GM19463 (cell line): ENCODE measurements around the gene CATSPERE.

Experiments
- ATAC-seq: cut with Tn5 transposase; IDR thresholded peaks from one replicate; pipeline ENCODE4 v1.9.1; 2021; ENCODE audit warnings: mild to moderate bottlenecking, moderate library complexity; ENCODE audit not compliant: unreplicated experiment

Gene CATSPERE, protein sequence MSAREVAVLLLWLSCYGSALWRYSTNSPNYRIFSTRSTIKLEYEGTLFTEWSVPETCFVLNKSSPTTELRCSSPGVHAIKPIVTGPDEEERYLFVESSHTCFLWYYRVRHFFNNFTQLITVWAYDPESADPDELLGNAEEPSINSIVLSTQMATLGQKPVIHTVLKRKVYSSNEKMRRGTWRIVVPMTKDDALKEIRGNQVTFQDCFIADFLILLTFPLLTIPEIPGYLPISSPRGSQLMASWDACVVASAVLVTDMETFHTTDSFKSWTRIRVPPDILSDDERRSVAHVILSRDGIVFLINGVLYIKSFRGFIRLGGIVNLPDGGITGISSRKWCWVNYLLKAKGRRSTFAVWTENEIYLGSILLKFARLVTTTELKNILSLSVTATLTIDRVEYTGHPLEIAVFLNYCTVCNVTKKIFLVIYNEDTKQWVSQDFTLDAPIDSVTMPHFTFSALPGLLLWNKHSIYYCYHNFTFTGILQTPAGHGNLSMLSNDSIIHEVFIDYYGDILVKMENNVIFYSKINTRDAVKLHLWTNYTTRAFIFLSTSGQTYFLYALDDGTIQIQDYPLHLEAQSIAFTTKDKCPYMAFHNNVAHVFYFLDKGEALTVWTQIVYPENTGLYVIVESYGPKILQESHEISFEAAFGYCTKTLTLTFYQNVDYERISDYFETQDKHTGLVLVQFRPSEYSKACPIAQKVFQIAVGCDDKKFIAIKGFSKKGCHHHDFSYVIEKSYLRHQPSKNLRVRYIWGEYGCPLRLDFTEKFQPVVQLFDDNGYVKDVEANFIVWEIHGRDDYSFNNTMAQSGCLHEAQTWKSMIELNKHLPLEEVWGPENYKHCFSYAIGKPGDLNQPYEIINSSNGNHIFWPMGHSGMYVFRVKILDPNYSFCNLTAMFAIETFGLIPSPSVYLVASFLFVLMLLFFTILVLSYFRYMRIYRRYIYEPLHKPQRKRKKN

DNA sequence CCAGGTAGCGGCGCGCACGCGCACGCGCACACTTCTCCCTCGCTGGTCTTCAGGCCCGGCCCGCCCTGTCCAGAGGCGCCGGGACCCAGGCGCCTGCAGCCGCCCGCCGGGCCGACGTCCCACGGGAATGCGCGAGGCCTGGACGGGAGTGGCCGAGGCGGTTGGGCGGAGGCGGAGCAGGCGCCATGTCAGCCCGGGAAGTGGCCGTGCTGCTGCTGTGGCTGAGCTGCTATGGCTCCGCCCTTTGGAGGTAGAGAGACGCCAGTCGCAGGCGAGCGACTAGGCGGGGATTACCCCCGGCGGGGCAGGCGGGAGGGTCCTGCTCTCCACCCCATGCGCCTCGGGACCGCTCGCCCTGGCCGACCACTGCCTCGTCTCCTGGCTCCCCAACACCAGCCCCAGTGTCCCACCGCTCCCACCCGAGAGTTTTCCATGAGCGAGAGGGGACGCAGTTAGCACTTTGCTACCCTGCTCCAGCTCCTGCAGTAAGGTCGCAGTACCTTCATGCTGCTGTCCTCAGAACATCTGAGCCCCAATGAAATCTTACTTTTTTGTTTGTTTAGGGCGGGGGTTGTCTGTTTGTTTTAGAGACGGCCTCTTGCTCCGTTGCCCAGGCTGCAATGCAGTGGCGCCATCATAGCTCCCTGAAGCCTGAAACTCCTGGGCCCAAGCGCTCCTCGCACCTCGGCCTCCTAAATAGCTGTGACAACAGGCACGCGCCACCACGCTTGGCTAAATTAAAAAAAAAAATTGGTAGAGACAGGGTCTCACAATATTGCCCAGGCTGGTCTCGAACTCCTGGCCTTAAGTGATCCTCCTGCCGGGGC, at the start of gene CATSPERE:
Gene CATSPERE (plus strand): TSS at position 29 of the 827 bp plus-strand sequence. CDS start 157 bp downstream, at position 186.
- ATAC-seq = peak; percentile 96

DNA sequence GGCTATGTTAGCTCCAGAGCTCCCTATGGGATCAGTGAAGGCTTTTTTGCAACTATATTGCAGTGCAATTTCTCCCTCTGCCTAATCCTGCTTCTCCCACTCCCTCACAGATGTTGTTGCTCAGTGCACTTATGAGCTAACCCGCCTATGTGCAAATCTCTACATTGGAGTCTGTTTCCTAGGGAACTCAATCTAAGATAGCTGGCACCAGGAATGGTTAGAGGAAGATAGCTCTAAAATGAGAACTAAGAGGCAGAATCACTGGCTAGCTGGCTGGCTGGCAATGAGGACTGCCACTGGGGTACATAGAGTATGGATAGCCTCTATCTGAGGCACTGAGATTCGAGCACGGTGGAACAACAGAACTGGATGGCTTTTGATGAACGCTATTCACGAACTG, 48.9 kb upstream of the CATSPERE start:
- ATAC-seq = no peak

DNA sequence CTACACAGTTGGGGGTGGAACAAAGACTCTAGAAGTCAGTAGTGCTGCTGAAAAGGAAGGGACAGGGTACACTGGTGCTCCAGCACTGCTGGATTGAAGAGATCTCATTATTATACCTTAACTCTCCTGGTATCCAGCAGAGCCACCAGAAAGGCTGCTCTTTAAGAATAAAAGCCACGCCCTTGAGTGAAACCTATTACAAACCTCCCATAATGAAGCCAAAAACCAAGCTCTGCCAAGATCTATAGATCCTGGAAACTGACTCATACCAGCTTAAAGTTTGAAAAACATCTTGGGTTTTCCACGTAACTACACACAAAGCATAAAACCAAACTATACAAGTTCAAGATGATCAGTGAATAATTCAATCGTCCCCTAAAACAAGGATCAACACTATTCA, 47.3 kb upstream of the CATSPERE start:
- ATAC-seq = no peak

DNA sequence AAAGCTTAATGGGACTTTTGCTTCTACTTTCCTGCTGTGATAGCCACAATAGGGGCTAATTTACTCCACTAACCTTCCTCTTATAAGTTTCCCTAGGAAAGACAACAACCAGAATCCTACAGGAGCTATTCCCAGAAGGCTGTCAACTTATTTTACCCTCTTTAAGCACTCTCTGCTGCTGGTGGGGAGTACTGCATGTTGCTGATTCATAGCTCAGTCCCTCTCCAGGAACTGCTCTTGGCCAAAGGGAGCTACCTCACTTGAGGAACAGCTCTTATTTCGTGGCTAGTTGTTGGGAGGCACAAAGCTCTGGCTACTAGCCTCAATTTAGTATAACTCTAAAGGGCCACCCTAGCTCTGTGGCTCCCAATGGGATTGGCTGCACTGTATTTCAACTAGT, 46.5 kb upstream of the CATSPERE start:
- no peak for ATAC-seq

DNA sequence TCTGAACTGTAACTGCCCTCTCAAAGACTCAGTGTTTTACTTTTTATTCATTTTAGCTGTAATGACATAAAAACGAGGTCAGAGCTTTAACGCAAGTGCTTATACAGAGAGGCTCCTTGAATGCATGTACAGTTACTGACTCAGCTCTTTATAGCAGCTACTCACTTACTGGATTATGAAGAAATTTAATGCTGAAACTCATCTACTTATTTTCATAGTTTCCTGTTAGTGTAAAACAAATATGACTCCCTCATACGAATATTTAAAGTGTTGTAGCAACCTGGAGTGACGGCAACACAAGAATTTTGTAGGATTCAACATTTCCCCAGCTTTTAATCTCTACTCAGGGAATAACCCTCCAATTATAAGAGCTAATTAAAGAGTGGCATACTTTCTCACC, 42.0 kb upstream of the CATSPERE start:
- no peak for ATAC-seq

DNA sequence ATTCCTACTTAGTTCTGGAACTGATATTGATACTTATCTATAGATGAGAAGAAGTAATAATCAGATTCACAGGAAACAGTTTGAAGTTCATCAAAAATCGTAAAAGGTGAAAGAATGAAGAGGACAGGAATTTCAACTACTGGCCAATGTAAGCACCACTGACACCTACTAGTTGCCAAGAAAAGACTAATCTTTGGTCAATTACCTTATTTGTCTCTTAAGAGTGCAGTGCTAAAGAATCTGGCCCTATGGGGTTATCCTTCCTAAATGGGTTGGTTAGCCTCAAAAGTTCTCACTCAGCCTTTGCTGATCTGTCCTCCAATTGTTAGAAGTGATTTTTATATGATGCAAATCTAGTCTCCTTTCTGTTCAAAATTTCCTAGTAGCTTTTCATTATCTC, 38.9 kb upstream of the CATSPERE start:
- ATAC-seq = no peak

DNA sequence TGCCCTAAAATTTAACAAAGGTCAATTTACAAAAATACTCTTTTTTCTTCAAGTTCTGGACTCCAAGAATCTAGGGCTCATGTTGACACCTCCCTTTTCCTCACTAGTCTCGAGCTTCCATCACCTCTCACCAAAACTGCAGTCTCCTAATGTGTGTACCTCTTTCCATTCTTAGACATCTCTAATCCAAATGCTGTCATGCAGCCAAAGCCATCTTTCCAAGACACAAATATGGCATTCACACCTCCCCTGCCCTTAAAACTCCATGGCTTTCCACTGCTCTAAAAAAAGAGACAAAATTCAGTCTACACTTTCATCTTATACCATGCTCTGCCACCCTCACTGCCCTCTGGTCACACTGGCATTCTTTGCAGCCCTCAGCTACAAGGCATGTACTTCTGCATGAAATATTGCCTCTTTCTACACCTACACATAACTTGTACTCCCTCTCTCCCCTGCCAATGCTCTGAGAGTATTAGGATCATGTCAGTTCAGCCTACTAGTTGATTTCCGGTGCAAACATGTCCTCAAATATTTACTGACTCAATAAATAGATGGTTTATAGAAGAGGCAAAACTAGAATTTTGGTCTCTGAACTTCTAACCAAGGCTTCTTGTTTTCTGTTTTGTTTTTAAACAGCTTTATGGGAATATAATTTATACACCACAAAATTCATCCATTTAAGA, 36.3 kb upstream of the CATSPERE start:
- ATAC-seq = no peak

DNA sequence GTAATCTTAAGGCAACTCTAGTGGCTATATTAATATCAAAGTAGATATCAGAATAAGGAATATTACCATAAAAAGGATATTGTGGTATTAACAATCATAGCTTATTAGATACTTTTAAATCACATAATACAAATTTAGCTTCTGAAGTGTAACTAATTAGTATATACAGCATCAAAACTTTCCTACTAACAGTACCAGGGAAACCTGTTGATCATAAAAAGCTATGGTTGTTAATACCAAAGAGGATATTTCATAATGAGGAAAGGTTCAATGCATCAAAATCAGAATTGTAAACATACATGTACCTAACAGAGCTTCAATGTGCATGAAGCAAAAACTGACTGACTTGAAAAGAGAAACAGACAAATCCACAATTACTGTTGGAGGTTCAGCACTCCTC, 33.4 kb upstream of the CATSPERE start:
- ATAC-seq = no peak

DNA sequence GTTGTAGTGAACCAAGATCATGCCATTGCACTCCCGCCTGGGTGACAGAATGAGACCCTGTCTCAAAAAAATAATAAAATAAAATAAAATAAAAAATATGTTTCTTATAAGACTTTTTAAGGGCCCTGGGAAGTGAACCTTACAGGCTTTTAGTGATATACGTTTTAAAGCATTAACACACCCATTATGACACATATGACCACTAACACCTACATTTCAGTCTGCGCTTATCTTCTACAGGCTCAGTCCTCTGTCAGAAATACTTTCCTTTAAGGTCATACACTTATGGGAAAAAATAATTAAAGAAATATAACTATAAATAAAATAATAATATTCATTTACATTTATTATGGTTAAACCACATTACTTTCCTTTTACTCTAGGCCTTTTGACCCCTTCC, 31.3 kb upstream of the CATSPERE start:
- ATAC-seq = no peak

DNA sequence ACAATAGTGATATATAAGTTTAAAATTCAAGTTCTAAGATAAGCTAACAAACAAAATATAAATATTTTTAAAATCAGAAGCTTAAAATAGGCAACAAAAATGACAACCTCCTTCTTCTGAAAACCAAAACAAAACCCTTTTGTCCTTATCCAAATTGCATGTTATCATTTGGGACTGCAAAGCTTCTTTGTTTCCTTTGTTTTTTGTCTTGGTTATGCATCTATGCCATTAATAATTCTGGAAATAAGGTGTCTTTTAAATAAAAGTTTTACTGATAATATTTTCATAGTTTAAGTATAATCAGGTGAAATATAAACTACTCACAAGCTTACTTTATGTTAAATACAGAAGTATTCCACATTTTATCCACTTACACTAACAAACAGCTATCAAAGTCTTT, 29.9 kb upstream of the CATSPERE start:
- no peak for ATAC-seq

DNA sequence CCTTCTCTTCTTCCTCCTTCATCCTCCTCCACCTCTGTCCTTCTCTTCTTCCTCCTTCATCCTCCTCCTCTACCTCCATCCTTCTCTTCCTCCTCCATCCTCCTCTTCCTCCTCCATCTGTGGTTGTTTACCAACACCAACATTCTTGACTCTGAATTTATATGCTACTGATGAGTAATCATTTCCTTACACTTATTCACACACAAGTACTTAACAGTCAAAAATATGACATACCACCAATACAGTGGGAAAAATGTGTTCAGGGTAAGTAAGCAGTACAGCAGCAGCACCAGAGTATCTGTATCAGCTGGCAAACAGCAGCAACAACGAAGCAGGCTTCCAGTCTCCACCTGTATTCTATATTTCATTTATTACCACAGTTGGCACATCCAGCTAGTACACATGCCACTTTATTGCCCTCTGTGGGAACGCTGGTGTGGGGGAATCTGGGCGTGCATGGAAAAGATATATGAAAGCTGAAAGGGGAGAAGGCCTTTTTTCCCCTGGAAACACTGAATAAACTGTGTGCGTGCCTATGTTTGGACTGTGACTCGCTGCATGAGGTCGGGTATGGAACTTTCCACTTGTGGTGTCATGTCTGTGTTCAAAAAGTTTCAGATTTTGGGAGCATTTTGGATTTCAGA, 25.4 kb upstream of the CATSPERE start:
- ATAC-seq = no peak

DNA sequence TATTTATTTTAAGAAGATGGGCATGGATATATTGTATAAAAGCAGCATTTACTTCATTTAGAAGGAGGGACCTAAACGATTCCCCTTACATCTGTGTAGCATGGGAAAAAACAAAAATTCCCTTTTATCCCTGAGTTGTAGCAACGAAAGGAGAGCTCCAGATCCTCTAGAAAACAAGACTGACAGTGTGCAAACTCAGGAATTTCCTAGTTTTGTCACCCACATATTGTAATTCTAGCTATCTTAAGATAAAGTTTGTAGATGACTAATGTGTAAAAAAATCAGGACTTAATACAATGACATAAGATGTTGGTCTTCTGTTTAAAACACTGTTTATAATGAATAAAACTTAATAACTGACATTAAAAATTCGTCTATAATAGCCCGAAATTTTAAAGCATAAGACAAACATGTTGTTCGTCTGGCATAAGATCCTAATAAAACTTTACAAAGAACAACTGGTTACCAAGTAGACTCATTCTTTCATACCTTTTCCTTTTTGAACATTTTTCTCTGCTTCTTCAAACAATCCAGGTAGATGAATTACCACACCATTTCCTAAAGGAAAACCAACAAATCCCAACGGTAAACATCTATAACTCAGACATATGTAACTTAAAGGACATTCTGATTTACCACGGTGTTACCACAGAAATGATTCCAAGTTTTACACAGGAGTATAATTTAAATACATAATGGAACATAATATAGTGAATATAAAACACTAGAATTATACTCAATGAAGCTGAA, 24.6 kb upstream of the CATSPERE start:
- no peak for ATAC-seq

DNA sequence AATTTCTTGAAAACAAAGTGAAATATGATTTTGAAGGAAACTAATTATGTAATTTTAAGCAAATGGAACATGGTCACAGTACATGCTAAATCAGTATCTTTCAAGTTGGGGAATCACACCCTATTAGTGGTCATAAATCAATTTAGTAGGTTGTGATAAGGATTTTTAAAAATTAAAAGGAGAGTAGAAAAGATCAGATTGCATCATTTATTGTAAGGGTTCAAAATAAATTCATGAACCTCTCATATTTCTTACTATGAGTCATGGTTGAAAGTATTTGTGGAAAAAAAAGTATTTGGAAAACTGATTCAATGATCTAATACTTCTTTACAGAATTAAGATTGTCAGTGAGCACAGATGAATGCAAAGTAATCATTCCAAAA, 24.0 kb upstream of the CATSPERE start:
- ATAC-seq = no peak

DNA sequence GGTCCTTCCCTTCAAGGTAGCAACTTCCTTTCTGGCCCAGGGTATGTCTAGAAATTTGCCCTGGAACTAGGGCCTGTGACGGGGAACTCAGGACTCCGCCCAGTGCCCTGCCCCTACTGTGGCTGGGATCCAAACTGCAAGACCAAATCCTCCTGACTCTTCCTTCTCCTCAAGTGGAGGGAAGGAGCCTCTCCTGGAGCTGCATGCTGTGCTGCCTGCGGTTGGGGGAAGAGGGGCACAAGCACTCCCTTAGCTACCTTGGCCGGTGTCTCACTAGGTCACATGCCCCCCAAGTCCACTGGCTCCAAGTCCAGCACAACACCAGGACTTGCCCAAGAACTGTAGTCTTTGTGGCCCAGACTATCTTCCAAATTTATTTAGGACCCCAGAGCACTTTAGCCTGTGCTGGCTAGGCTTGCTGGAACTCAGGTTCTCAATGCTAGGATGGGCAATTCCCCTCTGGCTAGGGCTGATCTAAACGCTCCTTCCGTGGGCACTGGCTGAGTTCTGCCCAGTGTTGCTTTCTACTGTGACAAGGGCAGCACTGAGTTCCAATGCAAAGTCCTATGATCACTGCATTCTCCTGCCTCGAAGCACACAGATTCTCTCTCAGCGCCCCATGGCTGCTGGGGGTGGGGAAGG, 21.6 kb upstream of the CATSPERE start:
- ATAC-seq = no peak

DNA sequence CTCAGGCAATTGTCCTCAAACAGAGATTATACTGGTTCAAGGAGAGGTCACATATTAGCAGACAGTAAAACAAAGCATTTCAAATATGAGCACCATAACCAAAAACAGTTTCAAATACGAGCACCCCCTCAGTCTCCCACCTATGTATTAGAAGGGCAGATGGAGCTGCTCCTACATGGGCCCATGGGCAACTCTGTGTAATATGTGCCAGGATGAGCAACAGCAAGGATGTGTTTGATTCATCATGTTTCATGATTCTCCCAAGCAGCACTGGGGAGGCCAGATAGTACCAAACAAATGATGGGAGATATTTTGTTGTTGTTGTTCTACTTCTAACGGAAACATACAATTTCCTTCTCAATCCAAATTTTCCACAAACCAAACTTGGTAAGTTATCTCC, 18.2 kb upstream of the CATSPERE start:
- ATAC-seq = no peak

DNA sequence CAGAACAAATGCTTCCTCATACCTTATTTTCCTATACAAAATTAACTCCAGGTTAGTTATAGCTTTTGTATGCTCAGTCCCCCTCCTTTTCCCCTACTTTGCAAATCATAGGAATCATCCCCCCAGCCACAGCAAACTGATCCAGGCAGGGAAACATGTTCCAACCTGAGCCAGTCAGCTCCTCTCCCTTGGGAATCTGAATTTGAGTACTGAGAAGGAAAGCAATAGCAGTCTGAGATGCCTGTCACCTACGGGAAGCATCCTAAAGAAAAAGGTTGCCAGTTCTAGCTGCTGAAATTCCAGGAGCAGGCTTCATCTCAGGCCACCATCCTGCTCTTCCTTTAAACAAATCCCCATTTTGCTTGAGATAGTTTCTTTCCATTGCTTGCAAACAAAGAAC, 16.2 kb upstream of the CATSPERE start:
- ATAC-seq = no peak

DNA sequence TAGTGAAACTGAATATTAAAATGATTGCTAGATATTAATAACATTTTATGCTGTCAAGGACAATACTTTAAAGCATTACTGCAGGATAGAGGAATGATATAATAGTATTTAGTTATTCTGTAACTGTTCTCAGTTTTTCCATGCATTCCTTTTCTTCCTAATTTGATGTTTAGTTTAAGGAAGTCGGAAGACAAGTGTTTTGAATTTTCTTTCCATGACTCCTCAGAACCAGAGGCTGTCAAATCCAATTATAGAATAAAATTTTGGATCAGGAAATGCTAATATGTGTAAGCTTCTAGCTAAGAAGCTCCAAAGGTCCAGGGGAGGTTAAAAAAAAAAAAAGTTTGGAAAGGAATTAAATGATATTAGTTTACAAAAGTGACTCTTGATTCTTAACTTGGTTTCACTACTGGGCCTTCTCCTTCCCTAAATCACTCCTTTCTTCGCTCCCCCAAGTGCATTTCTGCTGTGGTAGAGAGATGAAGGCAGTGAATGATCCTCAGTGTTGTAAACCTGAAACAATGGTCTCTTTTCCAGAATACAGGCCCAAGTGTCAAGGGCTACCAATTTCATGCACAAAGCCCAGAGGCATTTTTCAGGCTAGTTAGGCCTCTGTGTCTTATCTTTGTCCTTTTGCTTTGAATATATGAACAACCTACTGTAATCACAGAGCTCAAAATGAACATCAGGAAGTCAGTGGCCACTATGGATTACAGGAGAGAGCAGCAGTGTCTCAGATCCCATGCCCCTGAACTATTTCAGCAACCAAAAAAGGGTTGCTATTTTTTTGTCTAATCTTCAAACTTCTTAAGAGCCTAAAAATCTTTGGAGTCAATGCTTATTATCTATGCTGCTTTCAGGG, 15.5 kb upstream of the CATSPERE start:
- ATAC-seq = no peak

DNA sequence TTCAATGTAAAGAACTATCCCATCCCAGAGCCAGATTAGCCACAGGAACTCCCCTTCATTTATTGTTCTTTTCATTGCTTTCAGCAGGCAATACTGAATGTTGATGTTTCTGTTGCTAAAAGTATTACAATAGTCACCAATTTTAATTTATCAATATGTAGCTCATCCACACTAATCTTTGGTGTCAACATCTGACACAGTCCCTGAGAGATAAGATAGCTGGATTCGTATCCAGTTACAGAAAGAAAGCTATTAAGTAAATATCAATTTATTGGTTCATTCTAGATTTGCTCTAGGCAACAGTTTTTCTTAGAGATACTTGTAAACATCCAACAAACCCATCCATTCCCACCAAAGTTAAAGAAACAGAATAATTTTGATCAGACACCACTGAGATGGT, 14.0 kb upstream of the CATSPERE start:
- ATAC-seq = no peak
